GM23248 (cell line): ENCODE data around the gene TULP4. TPM values are rescaled to one million over a fixed set of nuclear protein-coding genes. Genes with fewer than 3 reads are reported as not detected.

Experiments used
- DNase-seq: peaks from one replicate; pipeline ENCODE4 v3.0.0-alpha.2; 2015
- H2AFZ ChIP-seq: fragments of 200-600 bp; sonication (generic); 2 replicates; pipeline ENCODE4 v1.6.1; 2016; ENCODE audit warnings: antibody characterized with exemption
- H3F3A ChIP-seq: fragments of 200-600 bp; sonication (generic); 2 replicates; pipeline ENCODE4 v1.6.1; 2016; ENCODE audit warnings: mild to moderate bottlenecking, antibody characterized with exemption, mixed run types; ENCODE audit not compliant: insufficient read depth
- H3K27ac ChIP-seq: fragments of 200-600 bp; sonication (generic); 2 replicates; pipeline ENCODE4 v1.5.1; 2016; ENCODE audit warnings: mild to moderate bottlenecking
- H3K27me3 ChIP-seq: fragments of 200-600 bp; sonication (generic); replicated peaks from 2 replicates; pipeline ENCODE4 v1.6.1; 2016; ENCODE audit warnings: mild to moderate bottlenecking; ENCODE audit not compliant: insufficient read depth
- H3K36me3 ChIP-seq: fragments of 200-600 bp; sonication (generic); 2 replicates; pipeline ENCODE4 v1.6.1; 2016; ENCODE audit warnings: low read depth, mild to moderate bottlenecking
- H3K4me1 ChIP-seq: fragments of 200-600 bp; sonication (generic); 2 replicates; pipeline ENCODE4 v1.6.1; 2016; ENCODE audit warnings: mild to moderate bottlenecking; ENCODE audit not compliant: insufficient read depth
- H3K4me2 ChIP-seq: fragments of 200-600 bp; sonication (generic); one replicate; pipeline ENCODE4 v1.6.1; 2016; ENCODE audit warnings: mild to moderate bottlenecking; ENCODE audit not compliant: unreplicated experiment
- H3K4me3 ChIP-seq: fragments of 200-600 bp; sonication (generic); 2 replicates; pipeline ENCODE4 v1.5.1; 2016; ENCODE audit warnings: mild to moderate bottlenecking
- H3K79me2 ChIP-seq: fragments of 200-600 bp; sonication (generic); 2 replicates; pipeline ENCODE4 v1.6.1; 2016; ENCODE audit warnings: mild to moderate bottlenecking; ENCODE audit not compliant: insufficient read depth
- H3K9ac ChIP-seq: fragments of 200-600 bp; sonication (generic); 2 replicates; pipeline ENCODE4 v1.6.1; 2016; ENCODE audit warnings: mild to moderate bottlenecking
- H3K9me2 ChIP-seq: fragments of 200-600 bp; sonication (generic); 2 replicates; pipeline ENCODE4 v1.6.1; 2016; ENCODE audit warnings: mixed run types, mild to moderate bottlenecking, moderate library complexity; ENCODE audit not compliant: insufficient read depth
- H3K9me3 ChIP-seq: fragments of 200-600 bp; sonication (generic); one replicate; pipeline ENCODE4 v1.6.1; 2017; ENCODE audit warnings: low read depth
- H4K20me1 ChIP-seq: fragments of 200-600 bp; sonication (generic); 2 replicates; pipeline ENCODE4 v1.6.0; 2016; ENCODE audit not compliant: insufficient read depth
- EZH2 ChIP-seq: fragments of 200-600 bp; sonication (generic); IDR thresholded peaks from 2 replicates; pipeline ENCODE4 v1.6.1; 2018; ENCODE audit warnings: antibody characterized with exemption, mild to moderate bottlenecking; ENCODE audit not compliant: insufficient read depth, poor library complexity, severe bottlenecking
- EZH2phosphoT487 ChIP-seq: fragments of 200-600 bp; sonication (generic); IDR thresholded peaks from 2 replicates; pipeline ENCODE4 v1.6.1; 2018; ENCODE audit warnings: antibody characterized with exemption, moderate library complexity, mild to moderate bottlenecking, low read depth; ENCODE audit not compliant: insufficient read depth
- WGBS, 2 experiments: methylation state at CpG; one replicate each; pipeline ENCODE4 v1.1.6; 2015 to 2017; ENCODE audit warnings: low lambda C conversion rate in 2 of 2, low coverage in 1 of 2; ENCODE audit errors: missing lambda C conversion rate in 2 of 2; 5-methylcytosine and 5-hydroxymethylcytosine counted together
- in situ Hi-C: fragments of 300-500 bp; cut with MboI; formaldehyde crosslinking; loops from 2 replicates; pipeline ENCODE4 v1.15.0; 2020
- polyA plus RNA-seq: library from polyadenylated mRNA; unstranded; fragments of >200 nt; fragmentation: Nextera tagmentation; extraction: Ambion mirVana; gene quantifications from 2 replicates; pipeline ENCODE4 v1.2.1, GENCODE V29; 2016
- total RNA-seq: library from RNA; depleted of rRNA; stranded (reverse); fragments of >200 nt; shearing (Covaris generic); gene quantifications from 2 replicates; pipeline ENCODE4 v1.2.3, GENCODE V29; 2014

Gene TULP4
- total and polyA plus RNA-seq, 2 experiments from 2014 or later, result 21.5 to 38.7 TPM

DNA sequence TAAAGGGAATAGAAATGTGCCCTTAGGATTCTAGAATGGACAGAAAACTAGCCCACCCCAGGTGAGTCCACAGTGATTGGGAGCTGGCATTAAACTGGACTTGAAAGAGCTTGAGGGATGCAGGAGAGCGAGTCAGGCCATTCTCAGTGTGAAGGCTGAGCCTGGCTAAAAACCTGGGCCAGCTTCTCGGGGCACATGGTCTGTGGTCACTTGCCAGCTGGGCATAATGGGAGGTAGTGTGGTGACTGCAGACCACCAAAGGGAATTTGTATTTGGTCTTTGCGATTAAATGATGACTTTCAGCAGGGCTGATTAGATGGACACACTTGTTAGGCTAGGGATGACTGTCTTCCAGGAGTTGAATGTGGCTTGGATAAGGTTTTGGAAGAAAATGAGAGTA lies 71.3 kb downstream of the TULP4 start:
- Histone ChIP-seq H3K4me1 (no peaks in the 10 kb centered on the region), H3K36me3 (no peaks in the 10 kb centered on the region), H4K20me1 (no peaks in the 10 kb centered on the region; the same call in 1 of the 2 replicates), H3K4me2 (no peak overlapping the region), H3F3A (0 out of 2 replicates have a peak, but pooled peaks cover 8% of the 10 kb centered on the region), H3K9ac (no peak overlapping the region), H3K9me3 (no peaks in the 10 kb centered on the region), H3K4me3 (no peak overlapping the region), H3K79me2 (peaks cover 20% of the 10 kb centered on the region; the same call in 1 of the 2 replicates), H3K9me2 (no peaks in the 10 kb centered on the region), H3K27me3 (no peaks in the 10 kb centered on the region), H3K27ac (no peak overlapping the region), H2AFZ (no peak overlapping the region)
- in situ Hi-C loops, result no loop called here
- 83% methylated on average over 3 of the region's 3 CpGs for WGBS, 2 experiments
- TF ChIP-seq EZH2phosphoT487, result no peak
- DNase-seq, result no peak

DNA sequence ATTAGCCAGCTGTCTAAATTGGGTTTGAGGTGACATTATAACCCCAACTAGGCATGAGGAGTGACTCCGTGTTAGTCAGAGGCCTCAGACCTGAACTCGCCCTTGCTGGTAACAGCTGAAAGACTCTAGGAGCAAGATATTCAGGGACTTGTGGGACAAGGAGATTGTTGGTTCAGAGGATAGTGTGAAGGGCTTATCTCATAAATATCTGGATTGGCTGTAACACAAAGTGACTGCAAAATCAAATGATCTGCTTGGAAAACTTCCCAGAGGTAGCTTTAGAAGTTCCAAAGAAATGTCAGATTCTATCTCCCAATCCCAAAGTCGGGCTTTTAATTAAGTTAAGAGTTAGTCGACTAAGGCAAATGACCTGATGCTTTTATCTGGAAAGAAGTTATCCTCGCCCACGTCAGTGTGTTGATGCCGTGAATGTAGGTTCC lies 72.4 kb downstream of the TULP4 start:
- no peak for DNase-seq
- in situ Hi-C loops, result no loop called here
- Histone ChIP-seq H3K4me1 (no peaks in the 10 kb centered on the region), H3K79me2 (peaks cover 20% of the 10 kb centered on the region; the same call in 1 of the 2 replicates), H3K4me3 (no peak overlapping the region), H3K27me3 (no peaks in the 10 kb centered on the region), H4K20me1 (no peaks in the 10 kb centered on the region), H3K9me3 (no peaks in the 10 kb centered on the region), H2AFZ (no peak overlapping the region), H3K36me3 (no peaks in the 10 kb centered on the region), H3K9me2 (no peaks in the 10 kb centered on the region), H3K4me2 (no peak overlapping the region), H3K27ac (no peak overlapping the region), H3K9ac (no peak overlapping the region), H3F3A (0 out of 2 replicates have a peak, but pooled peaks cover 8% of the 10 kb centered on the region)
- TF ChIP-seq EZH2phosphoT487 (no peak), EZH2 (no peak)
- 93 to 99% methylated on average over 7 of the region's 7 CpGs for WGBS, 2 experiments

DNA sequence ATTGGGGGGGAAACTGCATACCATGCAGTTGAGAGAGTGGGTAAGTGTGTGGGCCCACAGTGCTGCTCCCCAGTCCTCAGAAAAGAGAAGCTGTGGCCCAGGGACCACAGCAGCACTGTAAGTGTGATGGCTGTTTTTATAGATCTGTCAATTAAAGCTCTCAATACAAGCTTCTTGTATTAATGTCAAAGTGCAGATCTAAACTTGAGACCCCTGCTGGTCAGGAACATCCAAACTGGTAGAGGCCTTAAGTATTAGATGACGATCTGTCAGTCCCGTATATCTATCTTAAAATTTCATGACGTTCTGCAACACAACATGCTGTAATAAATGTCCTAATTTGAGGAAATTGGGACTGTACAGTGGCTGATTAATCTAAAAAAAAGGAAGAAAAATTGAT lies 74.8 kb downstream of the TULP4 start:
- WGBS, 2 experiments, result 95 to 96% methylated on average over 3 of the region's 3 CpGs
- Histone ChIP-seq H3K79me2 (peaks cover 28% of the 10 kb centered on the region; the same call in 1 of the 2 replicates), H3K9me2 (no peaks in the 10 kb centered on the region), H3K4me3 (no peak overlapping the region), H3K4me2 (no peak overlapping the region), H3F3A (no peaks in the 10 kb centered on the region), H3K36me3 (no peaks in the 10 kb centered on the region), H4K20me1 (no peaks in the 10 kb centered on the region), H3K27ac (no peak overlapping the region), H3K9me3 (no peaks in the 10 kb centered on the region), H3K4me1 (no peaks in the 10 kb centered on the region), H3K9ac (no peak overlapping the region), H3K27me3 (no peaks in the 10 kb centered on the region), H2AFZ (no peak overlapping the region)
- no peak for DNase-seq
- TF ChIP-seq EZH2phosphoT487 (no peak), EZH2 (no peak)
- in situ Hi-C loops, result no loop called here

DNA sequence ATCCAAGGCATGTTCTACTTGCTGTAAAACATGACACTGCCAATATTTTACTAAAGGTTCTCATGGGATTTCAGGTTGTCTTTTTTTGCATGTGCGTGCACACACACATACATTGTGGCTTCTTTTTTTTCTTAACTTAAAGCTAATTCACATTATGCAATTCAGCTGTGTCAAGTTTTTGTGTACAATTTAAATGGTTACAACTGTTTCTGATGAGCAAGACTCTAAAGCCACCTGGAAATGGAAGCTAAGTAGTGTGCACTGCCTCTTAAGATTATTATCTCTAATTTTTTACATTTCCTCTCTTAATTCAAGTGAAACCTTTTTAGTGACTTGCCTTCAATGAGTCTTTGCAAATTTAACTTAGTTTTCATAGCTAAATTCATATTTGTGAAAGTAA lies 75.3 kb downstream of the TULP4 start:
- Histone ChIP-seq H3F3A (no peaks in the 10 kb centered on the region), H3K4me3 (no peak overlapping the region), H3K9me3 (no peaks in the 10 kb centered on the region), H3K79me2 (peaks cover 28% of the 10 kb centered on the region; the same call in 1 of the 2 replicates), H3K27me3 (no peaks in the 10 kb centered on the region), H3K27ac (no peak overlapping the region), H4K20me1 (no peaks in the 10 kb centered on the region), H3K4me2 (no peak overlapping the region), H3K4me1 (no peaks in the 10 kb centered on the region), H3K36me3 (no peaks in the 10 kb centered on the region), H2AFZ (no peak overlapping the region), H3K9me2 (no peaks in the 10 kb centered on the region), H3K9ac (no peak overlapping the region)
- in situ Hi-C loops, result no loop called here
- TF ChIP-seq EZH2phosphoT487 (no peak), EZH2 (no peak)
- no peak for DNase-seq
- WGBS, 2 experiments, result 96 to 100% methylated on average over 1 of the region's 1 CpG

DNA sequence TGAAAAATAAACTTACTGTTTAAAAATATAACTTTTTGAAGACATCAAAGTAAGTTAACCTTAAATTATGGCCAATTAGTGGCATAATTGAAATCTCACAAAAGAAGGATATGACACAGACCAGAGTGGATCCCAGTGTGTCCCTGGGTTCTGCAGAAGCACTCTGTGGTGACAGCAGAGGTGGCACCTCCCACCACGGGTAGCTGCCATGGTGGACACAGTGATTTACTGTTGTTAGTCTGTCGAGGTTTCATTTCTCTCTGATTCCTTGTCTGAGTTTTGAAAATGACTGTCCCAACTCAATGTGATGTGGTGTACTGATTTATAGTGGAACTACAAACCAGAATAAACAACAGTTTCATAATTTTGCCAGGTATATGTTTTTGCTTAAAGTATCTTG lies 76.5 kb downstream of the TULP4 start:
- H3K27ac ChIP-seq, result no peak overlapping the region
- WGBS, 2 experiments, result 46 to 56% methylated on average over 2 of the region's 2 CpGs
- no peaks in the 10 kb centered on the region for H3F3A ChIP-seq
- no peak overlapping the region for H3K4me3 ChIP-seq
- no peaks in the 10 kb centered on the region for H3K27me3 ChIP-seq
- no peak overlapping the region for H3K4me2 ChIP-seq
- no peaks in the 10 kb centered on the region for H3K9me3 ChIP-seq
- no peak for DNase-seq
- H3K4me1 ChIP-seq, result no peaks in the 10 kb centered on the region
- no peak overlapping the region for H2AFZ ChIP-seq
- in situ Hi-C loops, result no loop called here
- H3K79me2 ChIP-seq, result peaks cover 22% of the 10 kb centered on the region; the same call in 1 of the 2 replicates
- no peak overlapping the region for H3K9ac ChIP-seq
- no peaks in the 10 kb centered on the region for H3K9me2 ChIP-seq
- no peaks in the 10 kb centered on the region for H3K36me3 ChIP-seq
- H4K20me1 ChIP-seq, result no peaks in the 10 kb centered on the region
- TF ChIP-seq EZH2phosphoT487 (no peak), EZH2 (no peak)
